Osteoblast (primary cell): ENCODE measurements around the gene ABLIM1. TPM values are rescaled to one million over a fixed set of nuclear protein-coding genes. Genes with fewer than 3 reads are reported as not detected.

ENCODE experiments used
- DNase-seq: peaks from one replicate; pipeline ENCODE4 v3.0.0; 2011; ENCODE audit warnings: low spot score, mixed read lengths; ENCODE audit not compliant: insufficient read length; ENCODE audit errors: missing footprints
- H2AFZ ChIP-seq: 2 replicates; pipeline ENCODE4 v1.6.0; 2011; ENCODE audit warnings: mild to moderate bottlenecking, low read length
- H3K27ac ChIP-seq: 2 replicates; pipeline ENCODE4 v1.5.1; 2011; ENCODE audit warnings: mild to moderate bottlenecking, low read depth, low read length, moderate library complexity
- H3K27me3 ChIP-seq: 2 replicates; pipeline ENCODE4 v1.6.0; 2012; ENCODE audit warnings: mild to moderate bottlenecking, control low read depth, inconsistent platforms, low read length, moderate library complexity; ENCODE audit not compliant: insufficient read depth
- H3K36me3 ChIP-seq: 2 replicates; pipeline ENCODE4 v1.5.1; 2011; ENCODE audit warnings: mild to moderate bottlenecking, low read length, control low read depth, moderate library complexity; ENCODE audit not compliant: insufficient read depth
- H3K4me1 ChIP-seq: 2 replicates; pipeline ENCODE4 v1.5.1; 2011; ENCODE audit warnings: mild to moderate bottlenecking, low read length, control low read depth, moderate library complexity; ENCODE audit not compliant: insufficient read depth
- H3K4me2 ChIP-seq: 2 replicates; pipeline ENCODE4 v1.6.0; 2011; ENCODE audit warnings: mild to moderate bottlenecking, low read length; ENCODE audit not compliant: insufficient read depth
- H3K4me3 ChIP-seq: fragments of 200-600 bp; sonication (generic); 3 replicates; pipeline ENCODE4 v1.5.1; 2012; ENCODE audit warnings: mild to moderate bottlenecking, low read length, inconsistent platforms; ENCODE audit not compliant: insufficient read depth
- H3K79me2 ChIP-seq: 2 replicates; pipeline ENCODE4 v1.6.0; 2012; ENCODE audit warnings: mild to moderate bottlenecking, low read length, control low read depth, inconsistent platforms; ENCODE audit not compliant: insufficient read depth
- H3K9me3 ChIP-seq: 2 replicates; pipeline ENCODE4 v1.5.1; 2011; ENCODE audit warnings: low read depth, low read length, control low read depth
- H4K20me1 ChIP-seq: 2 replicates; pipeline ENCODE4 v1.6.0; 2012; ENCODE audit warnings: mild to moderate bottlenecking, low read length, control low read depth; ENCODE audit not compliant: insufficient read depth
- total RNA-seq: library from RNA; depleted of rRNA; stranded (reverse); fragments of >200 nt; gene quantifications from 2 replicates; pipeline ENCODE4 v1.2.3, GENCODE V29; 2012
- TF ChIP-seq, protein P1 (sequence below): IDR thresholded peaks from 2 replicates; pipeline ENCODE4 v1.5.1; 2011; ENCODE audit warnings: mild to moderate bottlenecking, low read depth, low read length, moderate library complexity; ENCODE audit errors: extremely low read depth

ABLIM1 gene
- total RNA-seq, 1 donor, result 11.2 TPM

DNA sequence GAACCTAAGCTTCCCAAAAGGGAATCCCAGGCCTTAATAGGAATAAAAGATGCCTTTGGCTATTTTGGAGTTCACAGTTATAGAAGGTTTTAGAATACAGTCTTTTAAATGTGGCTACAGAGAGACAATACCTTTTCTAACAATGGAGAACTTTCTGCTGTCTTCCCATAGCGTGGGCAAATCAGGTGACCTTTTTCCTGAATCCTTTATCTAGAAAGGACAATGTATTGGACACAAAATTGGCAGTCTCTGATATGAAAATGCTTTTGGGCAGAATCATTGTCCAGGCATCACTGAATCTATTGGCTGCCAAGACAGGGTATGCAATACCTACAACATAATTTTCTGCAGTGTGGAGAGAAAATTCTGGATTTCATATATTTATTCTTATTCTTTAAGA lies 7.8 kb upstream of the ABLIM1 start:
- Histone ChIP-seq H4K20me1 (no peaks in the 10 kb centered on the region), H3K4me2 (no peak overlapping the region), H3K9me3 (no peaks in the 10 kb centered on the region), H3K27ac (no peak overlapping the region), H2AFZ (no peak overlapping the region), H3K27me3 (peaks cover 24% of the 10 kb centered on the region), H3K36me3 (no peaks in the 10 kb centered on the region), H3K79me2 (no peaks in the 10 kb centered on the region), H3K4me3 (no peak overlapping the region), H3K4me1 (no peaks in the 10 kb centered on the region)
- DNase-seq, result no peak
- TF ChIP-seq, protein P1, sequence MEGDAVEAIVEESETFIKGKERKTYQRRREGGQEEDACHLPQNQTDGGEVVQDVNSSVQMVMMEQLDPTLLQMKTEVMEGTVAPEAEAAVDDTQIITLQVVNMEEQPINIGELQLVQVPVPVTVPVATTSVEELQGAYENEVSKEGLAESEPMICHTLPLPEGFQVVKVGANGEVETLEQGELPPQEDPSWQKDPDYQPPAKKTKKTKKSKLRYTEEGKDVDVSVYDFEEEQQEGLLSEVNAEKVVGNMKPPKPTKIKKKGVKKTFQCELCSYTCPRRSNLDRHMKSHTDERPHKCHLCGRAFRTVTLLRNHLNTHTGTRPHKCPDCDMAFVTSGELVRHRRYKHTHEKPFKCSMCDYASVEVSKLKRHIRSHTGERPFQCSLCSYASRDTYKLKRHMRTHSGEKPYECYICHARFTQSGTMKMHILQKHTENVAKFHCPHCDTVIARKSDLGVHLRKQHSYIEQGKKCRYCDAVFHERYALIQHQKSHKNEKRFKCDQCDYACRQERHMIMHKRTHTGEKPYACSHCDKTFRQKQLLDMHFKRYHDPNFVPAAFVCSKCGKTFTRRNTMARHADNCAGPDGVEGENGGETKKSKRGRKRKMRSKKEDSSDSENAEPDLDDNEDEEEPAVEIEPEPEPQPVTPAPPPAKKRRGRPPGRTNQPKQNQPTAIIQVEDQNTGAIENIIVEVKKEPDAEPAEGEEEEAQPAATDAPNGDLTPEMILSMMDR, result no peak

GRCh38 chr10:114665406-114665805 lies 7.3 kb upstream of the ABLIM1 start:
- DNase-seq, result no peak
- no peaks in the 10 kb centered on the region for H3K4me1 ChIP-seq
- no peak overlapping the region for H3K4me3 ChIP-seq
- no peaks in the 10 kb centered on the region for H3K9me3 ChIP-seq
- TF ChIP-seq, protein P1, result no peak
- H3K36me3 ChIP-seq, result no peaks in the 10 kb centered on the region
- no peaks in the 10 kb centered on the region for H4K20me1 ChIP-seq
- H3K27ac ChIP-seq, result no peak overlapping the region
- no peaks in the 10 kb centered on the region for H3K79me2 ChIP-seq
- peaks cover 29% of the 10 kb centered on the region for H3K27me3 ChIP-seq
- no peak overlapping the region for H3K4me2 ChIP-seq
- H2AFZ ChIP-seq, result no peak overlapping the region

DNA sequence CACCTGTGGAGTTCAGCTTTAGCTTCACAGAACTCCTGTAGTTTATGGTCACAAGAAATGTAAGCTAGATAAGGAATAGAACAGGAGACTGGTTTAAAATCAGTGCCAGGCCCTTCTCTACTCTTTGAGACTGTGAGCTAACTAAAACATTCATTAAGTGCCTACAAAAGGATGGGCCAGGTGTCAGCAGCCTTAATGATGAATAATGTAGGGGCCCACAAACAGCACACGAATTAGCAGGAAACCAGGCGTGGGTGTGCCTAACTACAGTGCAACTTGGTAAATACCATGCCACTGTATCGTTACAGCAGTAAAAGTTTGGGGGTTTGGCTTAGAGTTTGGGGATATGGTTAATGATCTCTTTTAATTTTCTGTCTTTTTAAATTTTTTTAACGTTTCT lies 6.1 kb upstream of the ABLIM1 start:
- H3K9me3 ChIP-seq, result no peaks in the 10 kb centered on the region
- no peak overlapping the region for H3K4me2 ChIP-seq
- peaks cover 30% of the 10 kb centered on the region for H3K27me3 ChIP-seq
- no peak overlapping the region for H2AFZ ChIP-seq
- TF ChIP-seq, protein P1, result no peak
- no peaks in the 10 kb centered on the region for H3K79me2 ChIP-seq
- no peak overlapping the region for H3K27ac ChIP-seq
- no peaks in the 10 kb centered on the region for H3K4me1 ChIP-seq
- no peaks in the 10 kb centered on the region for H3K36me3 ChIP-seq
- H4K20me1 ChIP-seq, result no peaks in the 10 kb centered on the region
- no peak for DNase-seq
- H3K4me3 ChIP-seq, result no peak overlapping the region

DNA sequence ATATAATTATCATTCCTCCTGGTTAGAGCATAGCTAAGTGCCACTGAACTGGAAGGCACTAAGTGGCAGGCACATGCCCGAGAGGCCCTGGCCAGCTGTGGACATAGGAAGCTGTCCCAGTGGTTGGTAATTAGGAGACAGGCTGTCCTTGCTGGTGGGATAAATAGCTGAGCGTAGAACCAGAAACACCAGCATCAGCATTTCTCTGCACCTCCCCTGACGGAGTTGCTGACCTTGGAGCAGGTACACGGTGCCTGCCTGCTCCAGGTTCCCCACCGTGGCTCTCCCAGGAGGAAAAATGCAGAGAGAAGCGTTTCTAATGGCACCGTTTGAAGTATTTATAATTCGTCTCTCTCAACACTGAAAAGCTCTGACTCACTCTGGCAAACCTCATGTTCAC lies 5.6 kb upstream of the ABLIM1 start:
- no peaks in the 10 kb centered on the region for H3K79me2 ChIP-seq
- no peaks in the 10 kb centered on the region for H3K4me1 ChIP-seq
- H3K4me3 ChIP-seq, result no peak overlapping the region
- no peak overlapping the region for H2AFZ ChIP-seq
- peaks cover 35% of the 10 kb centered on the region for H3K27me3 ChIP-seq
- no peak for DNase-seq
- TF ChIP-seq, protein P1, result no peak
- no peak overlapping the region for H3K27ac ChIP-seq
- no peak overlapping the region for H3K4me2 ChIP-seq
- H3K9me3 ChIP-seq, result no peaks in the 10 kb centered on the region
- H4K20me1 ChIP-seq, result no peaks in the 10 kb centered on the region
- H3K36me3 ChIP-seq, result no peaks in the 10 kb centered on the region
